HG02610 (cell line): Measurements from ENCODE around the gene TERT.
"Not testable (repeated sequence)": the region's sequence is repeated elsewhere in the genome, so short reads cannot be mapped to it uniquely, and the experiment has no call there.

ENCODE experiments used
- ATAC-seq: cut with Tn5 transposase; IDR thresholded peaks from one replicate; pipeline ENCODE4 v1.9.1; 2021; ENCODE audit warnings: mild to moderate bottlenecking, moderate library complexity; ENCODE audit not compliant: unreplicated experiment

Gene TERT

DNA sequence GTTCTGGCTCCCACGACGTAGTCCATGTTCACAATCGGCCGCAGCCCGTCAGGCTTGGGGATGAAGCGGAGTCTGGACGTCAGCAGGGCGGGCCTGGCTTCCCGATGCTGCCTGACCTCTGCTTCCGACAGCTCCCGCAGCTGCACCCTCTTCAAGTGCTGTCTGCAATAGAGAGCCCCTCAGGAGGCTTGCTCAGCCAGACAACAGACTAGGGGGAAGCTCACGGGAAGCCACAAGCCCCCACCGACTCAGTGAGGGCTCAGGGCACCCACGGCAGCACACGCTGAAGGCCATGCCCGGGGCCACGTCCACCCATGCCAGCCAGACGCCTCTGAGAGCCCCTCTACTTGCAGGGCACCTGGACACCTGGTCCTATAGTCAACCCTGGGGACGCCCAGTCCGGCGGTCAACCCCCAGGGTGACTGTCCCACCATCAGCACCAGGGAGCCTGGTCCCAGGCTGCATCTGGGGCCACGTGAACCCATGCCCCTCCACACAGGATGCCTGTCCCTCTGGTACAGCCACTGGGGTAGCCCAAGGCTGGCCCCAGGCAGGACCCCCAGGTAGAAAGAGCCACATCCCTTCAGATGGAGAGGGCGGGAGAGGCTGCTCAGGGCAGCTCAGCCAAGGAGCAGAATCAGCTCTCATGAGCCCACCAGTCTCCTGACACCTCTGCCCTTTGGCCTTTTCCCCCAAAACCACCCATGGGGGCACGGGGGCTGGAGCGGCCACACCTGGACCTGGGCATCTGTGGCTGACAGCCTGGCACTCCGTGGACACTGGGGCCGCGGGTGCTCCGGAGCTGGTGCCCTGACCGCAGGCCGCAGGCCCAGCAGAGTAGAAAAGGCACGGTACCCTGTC, 14.5 kb downstream of the TERT start:
- ATAC-seq: no peak

DNA sequence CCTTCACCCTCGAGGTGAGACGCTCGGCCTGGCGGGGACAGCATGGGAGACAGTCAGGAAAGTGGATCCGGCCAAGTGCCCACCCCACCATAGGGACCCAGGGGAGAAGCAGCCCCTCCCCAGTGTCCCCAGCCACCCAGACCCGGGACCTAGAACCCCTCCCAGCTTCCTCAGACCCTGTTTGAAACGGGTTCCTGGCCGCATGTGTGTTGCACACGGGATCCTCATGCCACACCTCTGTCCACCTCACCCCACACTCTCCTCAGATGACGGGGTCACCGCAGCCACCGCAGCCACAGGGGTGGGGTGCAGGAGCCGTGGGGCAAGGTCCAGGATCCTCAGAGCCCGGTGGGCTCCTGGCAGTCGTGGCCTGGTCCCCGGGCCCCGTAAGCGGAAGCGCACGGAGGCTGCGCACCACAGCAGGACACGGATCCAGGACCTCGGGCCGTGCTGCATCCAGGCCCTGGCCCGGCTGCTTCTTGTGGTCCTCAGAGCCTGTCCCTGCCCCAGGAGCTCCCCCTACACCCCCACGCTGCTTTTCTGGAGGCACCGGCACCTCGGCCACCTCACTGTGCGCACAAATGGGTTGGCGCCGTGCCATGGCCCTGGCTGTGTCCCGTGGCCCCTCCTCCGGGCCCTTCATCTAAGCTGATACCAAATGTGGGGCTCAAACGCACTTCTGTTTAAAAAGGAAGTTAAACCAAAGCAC, 15.3 kb downstream of the TERT start:
- ATAC-seq: no peak

DNA sequence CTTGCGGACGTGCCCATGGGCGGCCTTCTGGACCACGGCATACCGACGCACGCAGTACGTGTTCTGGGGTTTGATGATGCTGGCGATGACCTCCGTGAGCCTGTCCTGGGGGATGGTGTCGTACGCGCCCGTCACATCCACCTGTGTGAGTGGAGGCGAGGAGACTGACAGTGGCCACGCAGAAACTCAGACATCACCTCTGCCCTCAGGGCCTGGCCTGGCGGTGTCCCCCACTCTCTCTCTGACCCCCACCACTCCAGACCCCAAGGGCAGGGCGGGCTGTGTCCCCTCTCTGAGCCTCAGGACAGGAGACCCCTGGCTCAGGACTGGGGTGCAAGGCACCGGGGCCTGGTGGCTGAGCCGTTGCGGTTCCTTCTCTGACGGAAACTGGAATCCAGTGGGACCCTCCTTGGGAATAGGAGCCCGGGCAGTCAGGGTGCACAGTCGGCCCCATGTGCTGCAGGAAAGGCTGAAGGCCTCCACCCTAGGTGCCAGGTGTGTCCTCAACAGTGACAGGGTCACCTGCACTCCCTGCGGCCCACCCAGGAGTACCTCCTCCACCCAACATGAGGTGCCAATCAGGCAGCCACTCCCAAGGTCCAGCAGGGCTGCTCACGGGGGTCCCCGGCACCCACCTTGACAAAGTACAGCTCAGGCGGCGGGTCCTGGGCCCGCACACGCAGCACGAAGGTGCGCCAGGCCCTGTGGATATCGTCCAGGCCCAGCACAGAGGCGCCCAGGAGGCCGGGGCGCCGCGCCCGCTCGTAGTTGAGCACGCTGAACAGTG, 16.0 kb downstream of the TERT start:
- no peak for ATAC-seq

DNA sequence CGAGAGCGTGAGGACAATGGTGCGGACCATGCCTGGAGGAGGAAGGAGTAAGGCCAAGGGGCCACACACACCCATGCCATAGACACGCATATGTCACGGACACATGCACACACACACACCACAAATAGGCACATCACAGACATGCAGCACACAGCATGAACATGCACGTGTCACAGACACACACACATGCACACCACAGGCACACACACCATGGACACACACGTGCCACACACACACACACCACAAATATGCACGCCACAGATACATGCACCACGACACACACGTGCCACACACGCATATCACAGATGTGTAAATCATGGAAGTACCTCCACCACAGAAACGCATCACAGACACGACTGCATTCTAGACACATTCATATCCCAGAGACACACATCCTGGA, 16.7 kb downstream of the TERT start:
- no peak for ATAC-seq

DNA sequence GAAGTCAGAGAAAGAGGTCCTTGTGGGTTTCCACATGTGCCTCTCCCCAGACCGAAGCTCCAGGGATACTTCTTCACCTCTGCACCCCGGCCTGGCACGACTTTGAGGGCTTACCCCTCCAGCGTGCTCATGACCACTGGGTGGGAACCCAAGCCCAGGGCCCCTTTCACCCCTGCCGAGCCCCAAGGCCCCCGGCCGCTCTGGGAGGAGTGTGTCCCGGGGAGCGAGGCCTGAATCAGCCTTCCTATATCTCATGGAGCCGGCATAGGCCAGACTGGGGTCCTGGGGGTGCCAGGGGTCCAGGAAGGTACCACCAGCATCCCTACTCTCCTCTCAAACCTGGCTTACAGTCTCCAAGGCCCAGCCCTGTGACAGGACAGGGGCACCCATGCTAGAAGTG, 17.1 kb downstream of the TERT start:
- ATAC-seq: no peak

DNA sequence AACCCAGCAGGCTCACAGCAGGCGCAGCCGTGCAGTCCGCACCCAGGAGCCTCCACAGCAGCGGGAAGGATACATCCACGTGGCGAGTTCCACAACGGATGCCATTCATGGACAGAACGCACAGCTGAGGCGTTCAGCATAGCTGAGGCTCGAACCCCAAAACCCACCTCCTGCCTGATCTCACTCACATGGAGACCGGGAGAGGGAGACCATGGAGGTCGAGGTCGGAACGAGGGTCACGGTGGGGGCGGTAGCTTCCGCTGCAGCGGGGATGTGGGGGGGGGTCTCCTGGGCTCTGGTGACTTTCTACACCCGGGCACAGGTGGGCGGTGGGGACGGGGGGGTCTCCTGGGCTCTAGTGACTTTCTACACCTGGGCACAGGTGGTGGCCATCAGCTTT, 17.5 kb downstream of the TERT start:
- ATAC-seq: no peak

DNA sequence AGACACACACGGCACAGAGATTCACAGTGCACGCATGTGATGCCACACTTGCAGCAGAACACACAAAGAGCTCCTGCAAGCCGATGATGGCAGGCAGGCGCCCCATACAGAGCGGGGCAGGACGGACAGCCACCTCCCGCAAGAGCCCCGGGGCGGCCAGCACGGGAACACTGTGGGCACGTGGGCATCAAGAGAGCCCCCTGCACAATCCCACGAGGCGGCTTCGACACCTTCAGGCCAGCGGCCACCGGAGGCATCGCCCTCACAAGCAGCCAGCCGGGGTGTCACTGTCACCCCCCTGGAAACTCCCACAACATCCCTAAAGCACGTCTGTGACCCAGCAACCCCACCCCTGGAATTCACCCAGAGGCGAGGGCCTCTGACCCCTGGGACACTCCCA, 17.9 kb downstream of the TERT start:
- no peak for ATAC-seq

DNA sequence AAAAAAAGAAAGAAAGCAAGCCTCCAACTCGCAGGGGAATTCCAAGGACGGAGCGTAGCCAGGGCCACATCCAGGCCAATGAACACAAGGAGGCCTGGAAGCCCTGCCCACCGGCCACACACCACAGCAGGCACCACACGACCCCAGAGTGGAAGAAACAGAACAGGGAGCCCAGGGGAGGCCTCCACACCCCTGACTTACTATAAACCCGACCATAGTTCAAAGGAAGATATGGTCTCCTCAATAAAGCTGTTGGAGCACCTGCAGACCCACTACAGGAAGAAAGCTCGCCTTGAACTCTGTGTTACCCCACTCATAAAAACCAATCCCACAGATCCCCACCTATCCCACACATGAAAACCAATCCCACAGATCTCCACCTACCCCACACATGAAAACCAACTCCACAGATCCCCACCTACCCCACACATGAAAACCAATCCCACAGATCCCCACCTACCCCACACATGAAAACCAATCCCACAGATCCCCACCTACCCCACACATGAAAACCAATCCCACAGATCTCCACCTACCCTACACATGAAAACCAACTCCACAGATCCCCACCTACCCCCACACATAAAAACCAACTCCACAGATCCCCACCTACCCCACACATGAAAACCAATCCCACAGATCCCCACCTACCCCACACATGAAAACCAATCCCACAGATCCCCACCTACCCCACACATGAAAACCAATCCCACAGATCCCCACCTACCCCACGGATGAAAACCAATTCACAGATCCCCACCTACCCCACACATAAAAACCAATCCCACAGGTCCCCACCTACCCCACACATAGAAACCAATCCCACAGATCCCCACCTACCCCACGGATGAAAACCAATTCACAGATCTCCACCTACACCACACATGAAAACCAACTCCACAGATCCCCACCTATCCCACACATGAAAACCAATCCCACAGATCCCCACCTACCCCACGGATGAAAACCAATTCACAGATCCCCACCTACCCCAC, 19.2 kb downstream of the TERT start:
- not testable (repeated sequence) for ATAC-seq

DNA sequence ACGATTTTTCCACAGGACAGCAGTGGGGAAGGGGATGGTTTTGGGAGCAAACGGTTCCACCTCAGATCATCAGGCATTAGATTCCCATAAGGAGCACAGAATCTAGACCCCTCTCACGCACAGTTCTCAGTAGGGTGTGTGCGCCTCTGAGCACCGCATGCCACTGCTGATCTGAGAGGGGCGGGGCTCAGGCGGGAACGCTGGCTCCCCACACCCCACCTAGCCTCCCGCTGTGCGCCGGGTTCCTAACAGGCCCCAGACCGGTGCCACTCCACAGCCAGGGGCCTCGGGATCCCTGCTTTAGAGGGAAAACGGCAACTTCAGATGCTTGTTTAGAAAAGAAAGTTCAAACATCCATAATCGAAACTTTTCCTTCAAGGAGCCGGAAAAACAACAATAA, 20.4 kb downstream of the TERT start:
- no peak for ATAC-seq

DNA sequence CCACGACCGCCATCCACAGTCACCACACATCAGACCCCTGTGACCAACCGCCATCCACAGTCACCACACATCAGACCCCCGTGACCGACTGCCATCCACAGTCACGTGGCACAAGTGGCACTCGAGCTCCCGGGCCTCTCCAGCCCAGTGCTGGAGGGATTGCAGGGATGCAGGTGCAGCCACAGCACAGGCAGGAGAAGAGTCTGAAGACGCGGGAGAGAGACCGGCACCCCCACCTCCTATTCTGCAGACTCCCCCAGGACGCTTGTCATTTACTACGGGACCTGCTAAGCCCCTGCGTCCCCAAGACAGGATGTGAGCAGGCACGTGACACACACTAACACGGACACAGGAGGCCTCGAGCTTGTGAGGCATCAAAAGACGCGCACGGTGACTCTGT, 21.1 kb downstream of the TERT start:
- ATAC-seq: no peak

DNA sequence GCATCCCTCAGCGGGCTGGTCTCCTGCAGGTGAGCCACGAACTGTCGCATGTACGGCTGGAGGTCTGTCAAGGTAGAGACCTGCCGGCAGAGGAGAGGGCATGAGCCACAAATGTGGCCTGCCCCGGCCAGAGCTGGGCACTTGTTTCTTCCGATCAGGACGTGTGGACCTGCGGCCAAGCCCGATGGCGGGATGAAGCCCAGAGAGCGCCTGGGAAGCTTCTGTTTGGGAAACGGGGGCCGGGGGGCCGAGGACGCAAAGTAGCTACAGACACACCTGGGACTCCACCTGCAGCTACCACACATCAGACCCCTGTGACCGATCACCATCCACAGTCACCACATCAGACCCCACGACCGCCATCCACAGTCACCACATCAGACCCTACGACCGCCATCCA, 22.7 kb downstream of the TERT start:
- no peak for ATAC-seq

DNA sequence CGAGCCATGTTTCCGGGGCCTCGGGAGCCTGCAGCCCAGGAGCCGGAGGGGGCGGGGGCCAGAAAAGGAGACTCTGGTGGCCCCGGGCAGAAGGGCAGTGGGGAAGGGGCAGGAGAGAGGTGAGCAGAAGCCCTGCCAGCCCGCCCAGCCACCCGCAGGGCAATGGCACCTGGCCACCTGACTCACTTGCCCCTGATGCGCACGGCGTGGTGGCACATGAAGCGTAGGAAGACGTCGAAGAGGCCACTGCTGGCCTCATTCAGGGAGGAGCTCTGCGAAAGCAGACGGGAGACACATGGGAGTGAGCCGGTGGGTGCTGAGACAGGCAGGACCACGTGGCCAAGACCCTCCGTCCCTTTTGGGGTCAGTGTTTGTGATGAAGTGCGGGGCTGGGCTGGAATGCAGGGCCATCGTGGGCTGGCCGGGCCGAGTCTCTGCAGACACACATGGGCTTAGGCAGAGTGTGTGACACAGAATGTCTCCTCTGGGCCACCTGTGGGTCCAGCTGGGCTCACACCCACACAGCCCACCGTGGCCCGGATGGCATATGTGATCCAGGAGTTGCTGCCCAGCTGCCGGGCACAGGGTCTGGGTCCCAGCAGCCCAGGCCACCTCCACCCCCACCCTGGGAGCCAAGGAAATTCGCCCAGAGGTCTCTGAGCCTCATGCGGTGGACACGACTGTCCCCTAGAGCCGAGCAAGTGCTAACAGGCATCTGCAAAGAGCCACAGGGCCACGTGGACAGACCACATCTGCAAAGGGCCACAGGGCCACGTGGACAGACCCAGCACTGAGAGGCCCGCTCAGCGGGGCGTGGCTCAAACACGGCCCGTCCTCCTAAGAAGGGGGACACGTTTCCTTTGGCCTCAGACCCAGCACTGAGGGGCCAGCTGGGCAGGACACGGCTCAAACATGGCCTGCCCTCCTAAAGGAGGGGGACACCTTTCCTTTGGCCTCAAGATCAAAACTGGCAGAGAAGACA, 23.6 kb downstream of the TERT start:
- ATAC-seq: no peak

DNA sequence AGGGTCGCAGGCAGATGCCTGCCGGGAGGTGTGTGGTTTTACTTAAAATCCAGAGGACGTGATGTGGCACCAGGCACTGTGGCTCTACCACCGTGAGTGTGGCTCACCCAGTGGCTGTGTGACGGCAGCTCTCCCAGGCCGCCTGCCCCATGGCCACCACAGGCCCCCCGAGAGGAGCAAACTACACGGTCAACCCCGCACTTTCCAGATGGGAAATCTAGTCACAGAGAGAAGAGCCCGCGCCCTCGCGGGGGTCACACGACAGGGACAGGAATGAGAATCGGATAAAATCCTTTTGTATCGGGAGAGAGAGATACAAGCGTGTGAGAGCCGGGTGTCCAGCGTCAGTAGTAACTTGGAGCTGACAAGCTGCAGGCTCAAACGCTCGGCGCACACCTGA, 24.4 kb downstream of the TERT start:
- ATAC-seq: no peak

DNA sequence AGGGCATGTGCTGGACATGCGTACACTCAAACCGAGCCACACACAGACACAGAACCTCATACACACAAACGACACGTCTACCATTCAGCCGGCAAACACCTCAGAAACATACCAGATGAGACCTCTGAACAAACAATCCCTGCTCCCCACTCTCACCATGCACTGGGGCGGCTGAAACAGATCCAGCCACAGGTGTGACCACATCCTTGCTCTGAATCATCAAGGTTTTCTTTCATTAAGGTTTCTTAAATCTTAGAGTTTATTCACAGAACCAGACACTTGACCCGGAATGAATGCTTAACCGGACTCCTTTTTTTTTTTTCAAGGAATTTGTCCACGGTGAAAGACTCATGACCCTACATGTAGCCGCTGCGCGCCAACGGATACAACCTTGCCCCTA, 26.2 kb downstream of the TERT start:
- ATAC-seq: no peak

DNA sequence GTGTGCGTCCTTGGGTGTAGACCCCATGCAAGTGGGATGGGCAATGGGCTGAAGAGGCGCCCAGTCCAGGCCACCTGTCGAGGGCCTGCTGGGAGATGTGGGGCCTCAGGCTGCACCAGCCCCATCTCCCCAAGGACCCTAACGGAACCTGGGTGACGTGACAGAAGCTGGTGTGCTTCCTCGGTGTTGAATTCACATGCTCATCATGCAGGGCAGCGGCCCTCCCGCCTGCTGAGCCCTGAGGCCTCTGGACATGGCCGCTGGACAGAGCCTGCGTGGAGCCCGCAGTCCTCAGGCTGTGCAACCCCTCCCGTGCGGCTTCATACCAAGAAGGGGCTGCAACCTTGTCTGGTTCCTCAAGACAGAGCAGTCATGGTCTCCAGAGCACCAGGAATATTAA, 26.8 kb downstream of the TERT start:
- no peak for ATAC-seq

DNA sequence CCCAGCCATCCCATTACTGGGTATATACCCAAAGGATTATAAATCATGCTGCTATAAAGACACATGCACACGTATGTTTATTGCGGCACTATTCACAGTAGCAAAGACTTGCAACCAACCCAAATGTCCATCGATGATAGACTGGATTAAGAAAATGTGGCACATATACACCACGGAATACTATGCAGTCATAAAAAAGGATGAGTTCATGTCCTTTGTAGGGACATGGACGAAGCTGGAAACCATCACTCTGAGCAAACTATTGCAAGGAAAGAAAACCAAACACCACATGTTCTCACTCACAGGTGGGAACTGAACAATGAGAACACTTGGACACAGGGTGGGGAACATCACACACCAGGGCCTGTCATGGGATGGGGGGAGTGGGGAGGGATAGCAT, 27.4 kb downstream of the TERT start:
- ATAC-seq: not testable (repeated sequence)

DNA sequence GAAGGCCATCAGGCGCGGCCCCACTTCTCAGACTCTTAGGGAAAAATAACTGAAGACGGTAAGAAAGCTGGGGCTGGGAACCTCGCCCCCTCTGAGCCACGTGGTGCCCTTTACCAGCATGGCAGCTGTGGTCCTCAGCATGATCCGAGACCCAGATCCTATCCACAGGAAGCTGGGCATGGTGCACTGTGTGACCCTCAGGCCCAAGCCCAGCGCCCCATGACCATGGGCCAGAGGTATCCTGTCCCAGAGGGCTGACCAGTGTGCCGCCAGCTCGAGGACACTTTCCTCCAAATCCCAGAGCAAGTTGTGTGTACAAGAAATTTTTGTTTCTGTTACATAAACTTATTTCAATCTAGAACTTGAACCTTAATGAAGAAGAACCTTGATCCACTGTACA, 28.1 kb downstream of the TERT start:
- ATAC-seq: no peak

DNA sequence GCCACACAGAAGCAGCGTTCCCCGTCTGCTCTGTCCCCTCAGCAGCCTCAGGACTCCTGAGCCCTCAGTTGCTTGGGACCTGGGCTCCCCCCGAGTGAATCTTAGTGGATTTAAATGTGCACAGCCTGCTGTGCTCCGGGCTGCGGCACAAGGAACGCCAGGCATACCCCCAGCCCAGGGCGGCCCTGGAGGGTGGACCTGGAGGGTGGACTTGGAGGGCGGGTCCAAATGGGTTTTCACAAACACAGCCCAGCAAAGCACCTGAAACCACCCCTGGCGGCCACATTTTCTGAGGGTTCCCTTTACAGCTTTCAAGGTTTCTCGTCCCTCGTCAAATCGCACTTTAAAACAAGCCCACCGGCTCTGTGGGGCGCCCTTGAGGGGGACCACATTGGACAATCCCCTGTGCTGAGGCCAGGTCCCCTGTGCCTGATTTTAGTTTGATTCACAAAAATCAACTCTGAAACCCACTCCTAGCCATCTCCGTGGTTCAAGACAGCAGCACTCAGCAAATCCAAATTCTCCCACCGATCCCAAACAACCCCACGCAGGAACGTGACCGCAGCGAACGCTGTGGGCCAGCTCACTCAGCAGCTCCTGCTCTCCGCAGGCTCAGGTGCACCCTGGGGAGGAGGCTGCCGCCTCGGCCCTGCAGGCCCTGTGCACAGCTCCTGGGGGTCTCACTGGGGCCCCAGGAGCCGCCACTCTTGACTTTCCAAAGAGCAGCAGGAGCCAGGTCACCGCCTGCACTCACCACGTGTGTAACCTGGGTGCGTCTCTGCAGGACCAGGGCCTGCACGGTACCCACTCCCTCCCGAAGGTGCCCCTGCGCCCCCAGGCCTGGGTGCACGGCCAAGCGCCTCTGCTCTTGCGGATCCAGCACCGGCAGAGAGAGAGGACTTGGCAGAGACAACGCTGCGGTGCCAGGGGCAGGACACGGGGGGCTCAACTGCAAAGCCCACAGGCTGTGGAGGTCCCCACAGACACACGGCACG, 29.1 kb downstream of the TERT start:
- no peak for ATAC-seq
